Ovary (tissue), 3 donors: ENCODE results near the gene YWHAG.
"Not testable (repeated sequence)": the region's sequence is repeated elsewhere in the genome, so short reads cannot be mapped to it uniquely, and the experiment has no call there.

Experiments
- CTCF ChIP-seq, 3 donors: fragments of 450-650 bp in 2 of 3; fragments of 200-600 bp in 1 of 3; IDR thresholded peaks; one replicate each; pipeline versions ENCODE4 v1.5.1 to v1.8.0; 2016 to 2022; ENCODE audit warnings: antibody characterized with exemption in 3 of 3, mild to moderate bottlenecking in 1 of 3
- POLR2A ChIP-seq: fragments of 450-650 bp; IDR thresholded peaks from one replicate; pipeline ENCODE4 v1.6.1; 2017; ENCODE audit warnings: antibody characterized with exemption, mild to moderate bottlenecking, moderate library complexity
- donor health status: DM: no; HTN: no; CAD: no.

DNA sequence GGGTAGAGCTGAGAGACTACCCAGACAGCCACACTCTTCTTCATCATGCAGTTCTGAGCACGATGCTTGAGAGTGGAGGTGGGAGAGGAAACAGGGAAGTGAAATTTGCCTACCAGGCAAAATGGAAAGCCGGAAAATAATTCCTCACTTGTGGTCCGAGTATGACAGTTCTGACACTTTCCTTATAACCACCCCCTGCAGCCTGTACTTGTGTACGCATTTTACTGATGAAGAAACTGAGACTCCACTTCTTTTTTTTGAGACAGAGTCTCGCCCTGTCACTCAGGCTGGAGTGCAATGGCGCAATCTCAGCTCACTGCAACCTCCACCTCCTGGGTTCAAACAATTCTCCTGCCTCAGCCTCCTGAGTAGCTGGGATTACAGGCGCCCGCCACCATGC is 44.3 kb upstream of the YWHAG start:
- TF ChIP-seq CTCF (IDR thresholded peaks at IDR 0.05); POLR2A: not testable (repeated sequence)
